Measurements from ENCODE around the gene TFB1M.
"Not testable (repeated sequence)": the region's sequence is repeated elsewhere in the genome, so short reads cannot be mapped to it uniquely, and the experiment has no call there.

The TFB1M gene

DNA sequence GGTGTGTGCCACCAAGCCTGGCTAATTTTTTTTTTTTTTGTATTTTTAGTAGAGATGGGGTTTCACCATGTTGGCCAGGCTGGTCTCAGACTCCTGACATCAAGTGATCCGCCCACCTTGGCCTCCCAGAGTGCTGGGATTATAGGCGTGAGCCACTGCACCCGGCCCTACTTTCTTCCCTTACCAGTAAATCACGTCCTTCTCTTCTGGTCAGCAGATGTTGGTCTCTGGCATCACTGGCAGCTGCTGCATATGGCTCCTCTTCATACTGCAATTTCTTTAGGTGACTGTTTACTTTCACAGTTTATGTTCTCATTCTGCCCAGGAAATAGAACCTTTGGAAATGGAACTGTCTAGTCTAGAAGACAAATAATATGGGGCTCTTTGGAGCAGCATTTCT is 83.3 kb downstream of the TFB1M start:
- not testable (repeated sequence) for H3K9me3 ChIP-seq (ENCODE audit: control insufficient read depth in 1 of 2, low read length in 2 of 2); H3K9ac ChIP-seq (ENCODE audit: low read depth in 1 of 2, low read length in 2 of 2); H3K27ac ChIP-seq (ENCODE audit: low read depth, low read length); H3K27me3 ChIP-seq (ENCODE audit: control insufficient read depth in 1 of 2, insufficient read depth in 2 of 2, low read length in 2 of 2); H3K4me3 ChIP-seq (ENCODE audit: low read depth in 1 of 2, low read length in 2 of 2); H3K4me1 ChIP-seq (ENCODE audit: control insufficient read depth in 1 of 2, insufficient read depth in 2 of 2, low read length in 2 of 2)
- H3K36me3 ChIP-seq (ENCODE audit: control insufficient read depth in 1 of 2, insufficient read depth in 2 of 2, low read length in 2 of 2), result peaks cover 0 to 16% of the 10 kb centered on the region in 2 donors

DNA sequence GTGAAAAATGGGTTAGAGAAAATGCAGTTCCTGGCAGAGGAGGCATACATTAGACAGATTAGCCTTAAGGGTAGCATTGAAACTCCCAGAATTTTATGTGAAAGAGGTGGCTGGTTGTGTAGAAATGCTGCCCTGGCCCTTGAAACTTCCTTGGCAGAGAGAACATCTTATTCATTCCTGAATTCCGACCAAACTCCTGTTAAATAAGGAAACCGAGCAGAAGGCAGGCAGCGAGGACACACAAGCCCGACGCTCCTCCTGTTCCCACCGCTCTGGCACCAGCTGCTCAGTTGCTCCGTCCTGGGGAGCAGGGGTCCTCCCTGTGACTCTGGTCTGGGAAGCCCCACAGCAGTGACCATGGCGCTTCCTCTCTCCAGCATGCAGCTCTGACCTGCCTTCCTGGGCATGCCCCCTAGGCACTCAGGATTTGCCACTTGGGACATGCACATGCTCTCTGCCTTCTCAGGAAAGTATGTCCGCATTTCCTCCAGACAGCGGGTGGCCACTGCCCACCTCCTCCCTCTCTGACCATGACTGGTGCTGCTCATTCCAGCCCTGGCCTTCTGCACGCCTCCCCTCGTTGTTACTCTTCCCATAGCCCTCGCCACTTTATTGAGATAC is 85.6 kb downstream of the TFB1M start:
- Histone ChIP-seq H3K27me3 (ENCODE audit: control insufficient read depth in 1 of 2, insufficient read depth in 2 of 2, low read length in 2 of 2) (no peaks in the 10 kb centered on the region), H3K4me3 (ENCODE audit: low read depth in 1 of 2, low read length in 2 of 2) (no peak overlapping the region), H3K9me3 (ENCODE audit: control insufficient read depth in 1 of 2, low read length in 2 of 2) (no peaks in the 10 kb centered on the region), H3K36me3 (ENCODE audit: control insufficient read depth in 1 of 2, insufficient read depth in 2 of 2, low read length in 2 of 2) (peaks cover 0 to 16% of the 10 kb centered on the region in 2 donors), H3K27ac (ENCODE audit: low read depth, low read length) (no peak overlapping the region), H3K9ac (ENCODE audit: low read depth in 1 of 2, low read length in 2 of 2) (no peak overlapping the region), H3K4me1 (ENCODE audit: control insufficient read depth in 1 of 2, insufficient read depth in 2 of 2, low read length in 2 of 2) (no peaks in the 10 kb centered on the region)

DNA sequence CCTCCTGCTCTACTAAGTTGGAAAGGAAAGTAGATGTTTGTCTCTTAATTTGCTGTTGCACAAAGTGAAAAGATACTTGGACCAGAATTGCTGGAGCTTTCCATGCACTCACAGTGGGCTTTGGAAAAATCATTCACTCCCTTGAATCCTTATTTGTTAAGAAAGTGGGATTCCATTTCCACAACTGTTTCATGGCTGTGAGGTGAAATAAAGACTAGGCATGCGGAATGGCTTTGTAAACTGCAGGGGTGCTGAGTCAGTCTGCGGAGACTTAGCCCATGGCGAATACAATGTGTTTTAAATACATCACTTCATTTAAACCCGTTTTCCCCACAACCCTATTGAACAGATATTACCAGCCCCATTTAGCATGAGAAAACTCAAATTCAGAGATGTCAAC is 87.2 kb downstream of the TFB1M start:
- no peaks in the 10 kb centered on the region for H3K9me3 ChIP-seq (ENCODE audit: control insufficient read depth in 1 of 2, low read length in 2 of 2)
- no peaks in the 10 kb centered on the region for H3K27me3 ChIP-seq (ENCODE audit: control insufficient read depth in 1 of 2, insufficient read depth in 2 of 2, low read length in 2 of 2)
- H3K4me1 ChIP-seq (ENCODE audit: control insufficient read depth in 1 of 2, insufficient read depth in 2 of 2, low read length in 2 of 2), result no peaks in the 10 kb centered on the region
- H3K4me3 ChIP-seq (ENCODE audit: low read depth in 1 of 2, low read length in 2 of 2), result no peak overlapping the region
- peaks cover 0 to 16% of the 10 kb centered on the region in 2 donors for H3K36me3 ChIP-seq (ENCODE audit: control insufficient read depth in 1 of 2, insufficient read depth in 2 of 2, low read length in 2 of 2)
- H3K9ac ChIP-seq (ENCODE audit: low read depth in 1 of 2, low read length in 2 of 2), result no peak overlapping the region
- no peak overlapping the region for H3K27ac ChIP-seq (ENCODE audit: low read depth, low read length)

DNA sequence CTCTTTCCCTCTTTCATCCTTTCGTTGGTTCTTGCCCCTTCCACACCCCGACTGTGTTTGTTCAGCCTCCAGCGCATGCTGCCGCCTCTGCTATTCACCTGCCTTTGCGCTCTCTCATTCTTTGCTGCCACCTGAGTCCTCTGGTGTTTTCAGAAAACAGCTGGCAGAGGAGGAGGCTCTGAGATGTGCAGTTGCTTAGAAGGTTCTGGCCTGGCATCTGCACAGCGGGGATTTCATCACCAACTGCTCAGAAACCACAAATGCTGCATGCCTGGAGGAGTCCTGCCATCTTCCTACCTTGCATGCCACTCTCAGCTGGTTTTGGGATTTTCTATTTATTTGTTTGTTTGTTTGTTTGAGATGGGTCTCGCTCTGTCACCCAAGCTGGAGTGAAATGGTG is 89.7 kb downstream of the TFB1M start:
- H3K36me3 ChIP-seq (ENCODE audit: control insufficient read depth in 1 of 2, insufficient read depth in 2 of 2, low read length in 2 of 2), result peaks cover 0 to 15% of the 10 kb centered on the region in 2 donors
- H3K4me1 ChIP-seq (ENCODE audit: control insufficient read depth in 1 of 2, insufficient read depth in 2 of 2, low read length in 2 of 2), result no peaks in the 10 kb centered on the region
- no peak overlapping the region for H3K4me3 ChIP-seq (ENCODE audit: low read depth in 1 of 2, low read length in 2 of 2)
- no peak overlapping the region for H3K27ac ChIP-seq (ENCODE audit: low read depth, low read length)
- H3K9ac ChIP-seq (ENCODE audit: low read depth in 1 of 2, low read length in 2 of 2), result no peak overlapping the region
- H3K9me3 ChIP-seq (ENCODE audit: control insufficient read depth in 1 of 2, low read length in 2 of 2), result no peaks in the 10 kb centered on the region
- no peaks in the 10 kb centered on the region for H3K27me3 ChIP-seq (ENCODE audit: control insufficient read depth in 1 of 2, insufficient read depth in 2 of 2, low read length in 2 of 2)

DNA sequence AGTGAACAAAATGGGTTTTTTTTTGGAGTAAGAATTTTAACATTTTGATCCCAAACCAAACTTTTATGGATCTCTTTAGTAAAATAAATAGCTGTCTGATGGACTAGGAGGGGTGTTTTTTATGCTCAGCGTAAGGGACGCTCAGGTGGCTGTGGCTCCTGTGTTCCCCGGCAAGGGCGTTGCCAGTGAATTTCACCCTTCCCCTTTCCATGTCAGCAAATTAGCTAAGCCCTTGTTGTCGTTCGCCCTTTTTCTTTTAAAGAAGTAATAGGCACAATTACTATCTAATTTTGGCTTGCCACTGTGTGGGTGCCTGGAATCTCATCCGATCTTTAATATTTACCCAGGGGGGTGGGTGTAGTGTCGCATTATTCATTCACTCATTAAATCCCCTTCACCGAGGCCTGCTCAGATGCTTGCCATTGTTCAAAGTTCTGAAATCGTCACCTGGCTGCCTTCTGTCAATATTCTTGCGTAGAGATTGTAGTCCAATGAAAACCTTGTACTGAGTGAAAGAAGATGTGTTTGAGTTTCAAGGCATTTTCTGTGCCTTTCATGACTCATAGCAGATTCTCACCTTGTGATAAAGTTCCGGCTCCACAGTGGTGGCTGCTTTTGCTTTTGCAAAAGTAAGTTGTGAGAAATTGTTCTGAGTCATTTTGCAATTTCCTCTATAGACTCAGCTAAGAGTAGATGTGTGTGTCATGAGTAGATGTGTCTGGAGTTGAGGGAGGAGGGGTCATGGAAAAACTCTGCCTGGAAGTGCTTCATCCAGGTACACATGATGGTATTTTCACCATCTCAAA is 90.4 kb downstream of the TFB1M start:
- no peak overlapping the region for H3K4me3 ChIP-seq (ENCODE audit: low read depth in 1 of 2, low read length in 2 of 2)
- H3K9ac ChIP-seq (ENCODE audit: low read depth in 1 of 2, low read length in 2 of 2), result no peak overlapping the region
- no peaks in the 10 kb centered on the region for H3K4me1 ChIP-seq (ENCODE audit: control insufficient read depth in 1 of 2, insufficient read depth in 2 of 2, low read length in 2 of 2)
- H3K9me3 ChIP-seq (ENCODE audit: control insufficient read depth in 1 of 2, low read length in 2 of 2), result no peaks in the 10 kb centered on the region
- no peak overlapping the region for H3K27ac ChIP-seq (ENCODE audit: low read depth, low read length)
- no peaks in the 10 kb centered on the region for H3K27me3 ChIP-seq (ENCODE audit: control insufficient read depth in 1 of 2, insufficient read depth in 2 of 2, low read length in 2 of 2)
- H3K36me3 ChIP-seq (ENCODE audit: control insufficient read depth in 1 of 2, insufficient read depth in 2 of 2, low read length in 2 of 2), result peaks cover 0 to 16% of the 10 kb centered on the region in 2 donors

DNA sequence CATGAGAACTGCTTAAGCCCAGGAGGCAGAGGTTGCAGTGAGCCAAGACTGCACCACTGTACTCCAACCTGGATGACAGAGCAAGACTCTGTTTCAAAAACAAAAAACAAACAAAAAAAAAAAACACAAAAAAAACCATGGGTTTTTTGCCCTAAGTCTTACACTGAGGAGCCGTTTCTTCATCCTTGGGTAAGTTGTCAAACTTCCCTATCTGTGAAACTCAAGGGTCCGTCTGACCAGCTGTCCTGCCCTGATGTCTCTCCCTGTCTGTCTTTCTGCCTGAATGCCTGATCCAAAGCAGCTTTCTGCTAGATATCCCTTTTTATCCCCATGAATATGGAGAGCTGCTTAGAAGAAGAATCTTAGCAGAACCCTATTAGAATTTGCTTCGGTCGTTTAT is 91.8 kb downstream of the TFB1M start:
- Histone ChIP-seq H3K4me1 (ENCODE audit: control insufficient read depth in 1 of 2, insufficient read depth in 2 of 2, low read length in 2 of 2) (no peaks in the 10 kb centered on the region), H3K27me3 (ENCODE audit: control insufficient read depth in 1 of 2, insufficient read depth in 2 of 2, low read length in 2 of 2) (no peaks in the 10 kb centered on the region), H3K9me3 (ENCODE audit: control insufficient read depth in 1 of 2, low read length in 2 of 2) (no peaks in the 10 kb centered on the region), H3K27ac (ENCODE audit: low read depth, low read length) (no peak overlapping the region), H3K36me3 (ENCODE audit: control insufficient read depth in 1 of 2, insufficient read depth in 2 of 2, low read length in 2 of 2) (peaks cover 0 to 16% of the 10 kb centered on the region in 2 donors), H3K9ac (ENCODE audit: low read depth in 1 of 2, low read length in 2 of 2) (no peak overlapping the region), H3K4me3 (ENCODE audit: low read depth in 1 of 2, low read length in 2 of 2) (no peak overlapping the region)

DNA sequence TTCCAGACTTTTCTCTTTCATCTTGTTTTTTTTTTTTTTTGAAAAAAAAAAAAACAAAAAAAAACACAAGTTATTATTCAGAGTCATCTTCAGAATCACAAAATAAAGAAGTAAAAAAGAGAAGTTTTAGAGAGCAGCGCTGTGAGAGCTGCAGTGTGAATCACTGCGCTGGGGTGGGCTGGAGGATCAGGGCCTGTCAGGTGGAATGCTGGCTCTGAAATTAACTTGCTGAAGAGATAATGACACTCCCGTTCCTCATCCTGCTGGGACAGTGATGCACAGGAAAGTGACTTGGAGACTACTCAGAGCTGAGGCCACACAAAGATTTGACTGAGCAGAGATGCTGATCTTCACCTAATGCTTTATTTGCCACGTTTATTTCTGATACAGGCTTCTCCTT is 93.2 kb downstream of the TFB1M start:
- no peaks in the 10 kb centered on the region for H3K9me3 ChIP-seq (ENCODE audit: control insufficient read depth in 1 of 2, low read length in 2 of 2)

DNA sequence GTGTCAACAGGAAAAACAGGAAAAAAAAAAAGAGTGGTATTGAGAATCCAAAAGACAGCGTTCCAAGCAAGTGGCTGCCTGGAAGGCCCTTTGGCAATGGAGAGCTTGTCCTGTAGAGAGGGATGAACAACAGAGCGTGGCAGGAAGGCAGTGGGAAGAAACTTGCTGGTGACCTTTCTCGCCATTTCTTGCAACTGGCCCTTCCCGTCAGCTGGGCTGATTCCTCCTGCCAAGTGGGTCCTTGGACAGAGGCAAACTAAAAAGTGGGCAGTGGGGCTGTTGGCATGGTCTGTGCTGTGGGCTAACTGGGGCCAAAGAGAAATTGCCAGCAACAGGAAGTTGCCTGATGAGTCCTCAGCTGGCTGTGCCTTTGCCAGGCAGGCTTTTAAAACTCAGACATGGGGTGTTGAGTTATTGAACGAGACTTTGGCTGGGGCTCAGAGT is 94.4 kb downstream of the TFB1M start:
- Histone ChIP-seq H3K36me3 (ENCODE audit: control insufficient read depth in 1 of 2, insufficient read depth in 2 of 2, low read length in 2 of 2) (peaks cover 0 to 14% of the 10 kb centered on the region in 2 donors), H3K27ac (ENCODE audit: low read depth, low read length) (no peak overlapping the region), H3K9ac (ENCODE audit: low read depth in 1 of 2, low read length in 2 of 2) (no peak overlapping the region), H3K9me3 (ENCODE audit: control insufficient read depth in 1 of 2, low read length in 2 of 2) (no peaks in the 10 kb centered on the region), H3K4me3 (ENCODE audit: low read depth in 1 of 2, low read length in 2 of 2) (no peak overlapping the region), H3K4me1 (ENCODE audit: control insufficient read depth in 1 of 2, insufficient read depth in 2 of 2, low read length in 2 of 2) (no peaks in the 10 kb centered on the region), H3K27me3 (ENCODE audit: control insufficient read depth in 1 of 2, insufficient read depth in 2 of 2, low read length in 2 of 2) (no peaks in the 10 kb centered on the region)

More for the DNA sequence above, 93.2 kb downstream of the TFB1M start:
- Histone ChIP-seq H3K9ac (ENCODE audit: low read depth in 1 of 2, low read length in 2 of 2) (no peak overlapping the region), H3K4me3 (ENCODE audit: low read depth in 1 of 2, low read length in 2 of 2) (no peak overlapping the region), H3K27me3 (ENCODE audit: control insufficient read depth in 1 of 2, insufficient read depth in 2 of 2, low read length in 2 of 2) (no peaks in the 10 kb centered on the region), H3K36me3 (ENCODE audit: control insufficient read depth in 1 of 2, insufficient read depth in 2 of 2, low read length in 2 of 2) (peaks cover 0 to 15% of the 10 kb centered on the region in 2 donors), H3K27ac (ENCODE audit: low read depth, low read length) (no peak overlapping the region), H3K4me1 (ENCODE audit: control insufficient read depth in 1 of 2, insufficient read depth in 2 of 2, low read length in 2 of 2) (no peaks in the 10 kb centered on the region)

DNA sequence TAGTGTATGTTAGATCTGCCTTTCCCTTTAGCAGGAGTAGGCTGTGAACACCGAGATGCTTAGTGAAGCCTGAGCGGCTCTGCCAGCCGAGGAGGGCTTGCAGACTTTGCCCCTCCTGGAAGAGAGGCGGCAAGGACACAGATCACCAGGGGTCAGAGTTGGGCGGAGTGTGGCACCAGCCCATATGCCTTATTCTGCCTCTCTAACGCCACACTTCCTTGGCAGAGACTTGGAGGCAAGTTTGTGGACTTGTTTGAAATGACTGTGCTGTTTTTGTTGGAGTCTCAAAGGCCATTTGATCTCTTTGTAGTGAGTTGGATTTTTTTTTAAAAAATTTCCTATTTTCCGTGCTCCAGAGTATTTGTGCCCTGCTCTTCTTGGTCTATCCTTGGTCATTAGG is 95.0 kb downstream of the TFB1M start:
- H3K4me1 ChIP-seq (ENCODE audit: control insufficient read depth in 1 of 2, insufficient read depth in 2 of 2, low read length in 2 of 2), result no peaks in the 10 kb centered on the region
- no peak overlapping the region for H3K27ac ChIP-seq (ENCODE audit: low read depth, low read length)
- H3K9me3 ChIP-seq (ENCODE audit: control insufficient read depth in 1 of 2, low read length in 2 of 2), result no peaks in the 10 kb centered on the region
- H3K9ac ChIP-seq (ENCODE audit: low read depth in 1 of 2, low read length in 2 of 2), result no peak overlapping the region
- peaks cover 1 to 14% of the 10 kb centered on the region in 2 donors for H3K36me3 ChIP-seq (ENCODE audit: control insufficient read depth in 1 of 2, insufficient read depth in 2 of 2, low read length in 2 of 2)
- H3K27me3 ChIP-seq (ENCODE audit: control insufficient read depth in 1 of 2, insufficient read depth in 2 of 2, low read length in 2 of 2), result no peaks in the 10 kb centered on the region
- H3K4me3 ChIP-seq (ENCODE audit: low read depth in 1 of 2, low read length in 2 of 2), result no peak overlapping the region

DNA sequence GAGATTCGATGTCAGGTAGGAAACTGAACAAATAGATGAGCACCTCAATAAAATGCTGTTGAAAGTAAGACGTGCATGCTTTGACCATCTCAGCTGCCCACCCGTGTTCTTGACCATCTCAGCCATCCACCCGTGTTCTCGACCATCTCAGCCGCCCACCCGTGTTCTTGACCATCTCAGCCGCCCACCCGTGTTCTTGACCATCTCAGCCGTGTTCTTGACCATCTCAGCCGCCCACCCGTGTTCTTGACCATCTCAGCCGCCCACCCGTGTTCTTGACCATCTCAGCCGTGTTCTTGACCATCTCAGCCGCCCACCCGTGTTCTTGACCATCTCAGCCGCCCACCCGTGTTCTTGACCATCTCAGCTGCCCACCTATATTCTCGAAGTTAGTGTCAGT is 95.6 kb downstream of the TFB1M start:
- peaks cover 4 to 17% of the 10 kb centered on the region in 2 donors for H3K36me3 ChIP-seq (ENCODE audit: control insufficient read depth in 1 of 2, insufficient read depth in 2 of 2, low read length in 2 of 2)
- H3K4me1 ChIP-seq (ENCODE audit: control insufficient read depth in 1 of 2, insufficient read depth in 2 of 2, low read length in 2 of 2); H3K27ac ChIP-seq (ENCODE audit: low read depth, low read length); H3K9ac ChIP-seq (ENCODE audit: low read depth in 1 of 2, low read length in 2 of 2); H3K4me3 ChIP-seq (ENCODE audit: low read depth in 1 of 2, low read length in 2 of 2); H3K27me3 ChIP-seq (ENCODE audit: control insufficient read depth in 1 of 2, insufficient read depth in 2 of 2, low read length in 2 of 2); H3K9me3 ChIP-seq (ENCODE audit: control insufficient read depth in 1 of 2, low read length in 2 of 2): not testable (repeated sequence)
